HG02571 (cell line): ENCODE data around the gene ADGRG1.
"Not testable (repeated sequence)": the region's sequence is repeated elsewhere in the genome, so short reads cannot be mapped to it uniquely, and the experiment has no call there.

Experiments
- ATAC-seq: cut with Tn5 transposase; IDR thresholded peaks from one replicate; pipeline ENCODE4 v1.9.1; 2021; ENCODE audit warnings: mild to moderate bottlenecking, moderate library complexity; ENCODE audit not compliant: unreplicated experiment

The ADGRG1 gene

GRCh38 chr16:57663917-57664661 is 35.7 kb downstream of the ADGRG1 start:
- ATAC-seq, result no peak

- no peak for ATAC-seq
Measured at GRCh38 chr16:57664662-57665025, 36.2 kb downstream of the ADGRG1 start.

- no peak for ATAC-seq
Measured at GRCh38 chr16:57665541-57665940, 37.1 kb downstream of the ADGRG1 start.

GRCh38 chr16:57666353-57667047 is 38.1 kb downstream of the ADGRG1 start:
- ATAC-seq, result no peak

GRCh38 chr16:57667048-57667525 is 38.7 kb downstream of the ADGRG1 start:
- ATAC-seq, result no peak

- ATAC-seq, result no peak
Measured at GRCh38 chr16:57667526-57668262, 39.3 kb downstream of the ADGRG1 start.

- ATAC-seq, result no peak
Measured at GRCh38 chr16:57668263-57668571, 39.8 kb downstream of the ADGRG1 start, which contains the start of gene ADGRG3. ADGRG3 (plus strand) TSS chr16:57668306; CDS start chr16:57668348, 42 bp downstream.

GRCh38 chr16:57668630-57669475 is 40.4 kb downstream of the ADGRG1 start:
- ATAC-seq, result no peak

- no peak for ATAC-seq
Measured at GRCh38 chr16:57669476-57670162, 41.2 kb downstream of the ADGRG1 start.

- no peak for ATAC-seq
Measured at GRCh38 chr16:57670196-57670595, 41.8 kb downstream of the ADGRG1 start.

GRCh38 chr16:57671451-57671850 is 43.0 kb downstream of the ADGRG1 start:
- ATAC-seq, result not testable (repeated sequence)

GRCh38 chr16:57672416-57672815 is 44.0 kb downstream of the ADGRG1 start:
- no peak for ATAC-seq

GRCh38 chr16:57672824-57673223 is 44.4 kb downstream of the ADGRG1 start:
- ATAC-seq, result no peak

- no peak for ATAC-seq
Measured at GRCh38 chr16:57675741-57676551, 47.5 kb downstream of the ADGRG1 start.

GRCh38 chr16:57676553-57677085 is 48.2 kb downstream of the ADGRG1 start:
- no peak for ATAC-seq

GRCh38 chr16:57677622-57678369 is 49.4 kb downstream of the ADGRG1 start:
- no peak for ATAC-seq

GRCh38 chr16:57679016-57679415 is 50.6 kb downstream of the ADGRG1 start:
- ATAC-seq, result no peak

- ATAC-seq, result no peak
Measured at GRCh38 chr16:57679767-57680482, 51.5 kb downstream of the ADGRG1 start.
